ENCODE results near the gene SIAH3.
"Not testable (repeated sequence)": the region's sequence is repeated elsewhere in the genome, so short reads cannot be mapped to it uniquely, and the experiment has no call there.

SIAH3 gene

DNA sequence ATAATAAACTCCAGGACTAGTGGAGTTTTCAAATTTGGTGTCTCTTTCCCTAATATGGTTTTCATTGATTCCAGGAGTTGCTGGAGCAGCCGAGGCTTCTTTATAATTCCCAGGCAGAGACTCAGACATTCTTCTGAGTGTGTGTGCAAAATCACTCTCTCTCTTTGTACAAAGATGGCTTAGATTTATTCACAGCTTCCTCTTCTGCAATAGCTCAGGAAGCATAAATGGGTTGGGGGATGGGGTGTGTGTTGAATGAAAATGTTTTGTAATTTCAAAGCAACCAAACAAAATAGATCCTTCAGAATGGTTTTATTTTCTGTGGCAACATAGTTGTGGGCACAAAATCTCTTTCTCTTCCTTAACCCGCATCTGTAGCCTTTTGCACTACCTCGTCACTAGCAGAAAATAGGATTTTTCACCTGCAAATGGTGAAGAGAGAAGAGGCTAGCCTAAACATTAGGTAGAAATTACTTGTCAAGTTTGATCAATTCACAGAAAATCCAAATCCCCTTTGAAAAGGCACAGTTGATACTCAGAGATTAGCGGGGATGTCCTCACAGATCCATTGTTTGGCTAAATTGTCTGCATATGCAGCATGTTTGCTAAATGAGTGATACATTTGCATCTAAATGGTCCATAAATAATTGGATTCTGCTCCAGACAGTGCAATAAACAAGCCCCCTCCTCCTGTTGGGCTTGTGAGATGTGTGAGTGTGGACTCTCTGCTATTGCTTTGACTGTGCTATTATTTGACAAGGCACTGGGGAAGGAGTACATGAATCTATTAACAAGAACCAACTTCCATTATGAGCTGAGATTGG is 82.7 kb downstream of the SIAH3 start:
- TF ChIP-seq CTCF (IDR thresholded peaks at IDR 0.05; ENCODE audit: low read length, missing control alignments), result no peak
- no peak overlapping the region for H3K4me3 ChIP-seq (replicated peaks; ENCODE audit: low read depth, low read length)
- no peak for DNase-seq (ENCODE audit: low read depth)

GRCh38 chr13:45765464-45765863 is 86.1 kb downstream of the SIAH3 start:
- no peak for DNase-seq (ENCODE audit: low read depth)
- no peak overlapping the region for H3K4me3 ChIP-seq (replicated peaks; ENCODE audit: low read depth, low read length)
- TF ChIP-seq CTCF (IDR thresholded peaks at IDR 0.05; ENCODE audit: low read length, missing control alignments), result no peak

GRCh38 chr13:45763419-45763818 is 88.1 kb downstream of the SIAH3 start:
- no peak for DNase-seq (ENCODE audit: low read depth)
- H3K4me3 ChIP-seq (replicated peaks; ENCODE audit: low read depth, low read length), result no peak overlapping the region
- no peak for TF ChIP-seq CTCF (IDR thresholded peaks at IDR 0.05; ENCODE audit: low read length, missing control alignments)

- DNase-seq (ENCODE audit: low read depth); H3K4me3 ChIP-seq (replicated peaks; ENCODE audit: low read depth, low read length): not testable (repeated sequence)
Observed at GRCh38 chr13:45757589-45757988, 94.0 kb downstream of the SIAH3 start.

- not testable (repeated sequence) for DNase-seq (ENCODE audit: low read depth); H3K4me3 ChIP-seq (replicated peaks; ENCODE audit: low read depth, low read length)
Observed at GRCh38 chr13:45756498-45756897, 95.1 kb downstream of the SIAH3 start.

DNA sequence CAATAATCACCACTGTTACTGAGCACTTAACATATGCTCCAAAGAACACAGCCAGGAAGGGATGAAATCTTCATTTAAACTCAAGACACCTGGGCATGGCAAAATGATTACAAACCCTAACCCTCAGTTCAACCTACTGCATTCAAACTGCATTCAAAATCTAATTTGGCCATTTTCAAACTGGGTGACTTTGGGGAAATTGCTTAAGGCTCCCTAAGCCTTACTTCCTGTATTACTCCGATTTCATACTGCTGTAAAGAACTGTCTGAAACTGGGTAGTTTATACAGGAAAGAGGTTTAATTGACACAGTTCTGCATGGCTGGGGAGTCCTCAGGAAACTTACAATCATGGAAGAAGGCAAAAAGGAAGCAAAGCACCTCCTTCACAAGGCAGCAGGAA is 99.0 kb downstream of the SIAH3 start:
- no peak for TF ChIP-seq CTCF (IDR thresholded peaks at IDR 0.05; ENCODE audit: low read length, missing control alignments)
- DNase-seq (ENCODE audit: low read depth), result no peak
- no peak overlapping the region for H3K4me3 ChIP-seq (replicated peaks; ENCODE audit: low read depth, low read length)

DNA sequence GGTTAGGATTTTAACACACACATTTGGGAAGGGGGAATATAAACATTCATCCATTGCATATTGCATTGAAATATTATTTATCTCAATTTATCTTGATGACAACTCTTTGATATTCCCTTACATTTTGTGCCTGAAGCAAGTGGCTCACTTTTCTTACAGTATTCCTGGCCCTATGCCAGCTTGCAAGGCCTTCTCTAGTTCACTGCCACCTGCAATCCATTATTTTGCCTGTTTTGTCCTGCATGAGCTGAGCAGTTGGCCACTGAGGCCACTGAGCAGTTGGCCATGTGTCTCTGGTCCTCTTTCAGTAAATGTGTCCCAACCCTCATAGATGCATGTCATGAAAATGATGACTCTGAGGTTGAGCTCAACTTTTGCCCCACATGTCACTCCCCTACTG is 99.7 kb downstream of the SIAH3 start:
- DNase-seq (ENCODE audit: low read depth), result no peak

More for the DNA sequence above, 99.7 kb downstream of the SIAH3 start:
- TF ChIP-seq CTCF (IDR thresholded peaks at IDR 0.05; ENCODE audit: low read length, missing control alignments), result no peak
- H3K4me3 ChIP-seq (replicated peaks; ENCODE audit: low read depth, low read length), result no peak overlapping the region
